Peyer's patch (tissue), 4 donors: ENCODE data around the gene PRSS48. TPM values are rescaled to one million over a fixed set of nuclear protein-coding genes. Genes with fewer than 3 reads are reported as not detected.

ENCODE experiments used
- DNase-seq, 3 donors: peaks; one replicate each; pipeline ENCODE4 v3.0.0-alpha.2; 2017 to 2019
- H3K27ac ChIP-seq, 4 donors: fragments of 200-600 bp; sonication (generic); one replicate each; pipeline ENCODE4 v1.5.1; 2016 to 2019
- H3K27me3 ChIP-seq, 2 donors: fragments of 200-600 bp; sonication (generic); one replicate each; pipeline ENCODE4 v1.5.1; 2019
- H3K36me3 ChIP-seq, 3 donors: fragments of 200-600 bp; sonication (generic); one replicate each; pipeline ENCODE4 v1.5.1; 2016 to 2019
- H3K4me1 ChIP-seq, 4 donors: fragments of 200-600 bp; sonication (generic); one replicate each; pipeline ENCODE4 v1.5.1; 2016 to 2019
- H3K4me3 ChIP-seq, 4 donors: fragments of 200-600 bp; sonication (generic); 1 replicate in 3 of 4; 2 replicates in 1 of 4; pipeline ENCODE4 v1.5.1; 2016 to 2019; ENCODE audit warnings: mild to moderate bottlenecking in 1 of 4
- H3K9me3 ChIP-seq, 4 donors: fragments of 200-600 bp; sonication (generic); one replicate each; pipeline ENCODE4 v1.5.1; 2016 to 2019; ENCODE audit warnings: mild to moderate bottlenecking in 1 of 4
- POLR2A ChIP-seq, 2 donors: fragments of 450-650 bp; IDR thresholded peaks; one replicate each; pipeline ENCODE4 v1.5.1; 2017; ENCODE audit warnings: antibody characterized with exemption in 2 of 2, mild to moderate bottlenecking in 2 of 2, moderate library complexity in 2 of 2
- total RNA-seq, 4 donors: library from RNA; depleted of rRNA; stranded (reverse); fragments of >200 nt; gene quantifications; one replicate each; pipeline ENCODE4 v1.1.0, GENCODE V29; 2016
- TF ChIP-seq, protein P1 (sequence below), 6 experiments: fragments of 450-650 bp in 4 of 6; fragments of 200-600 bp in 2 of 6; sonication (generic) in 1 of 6; IDR thresholded peaks; one replicate each; pipeline ENCODE4 v1.5.1; 2017 to 2019; ENCODE audit warnings: antibody characterized with exemption in 6 of 6, mild to moderate bottlenecking in 3 of 6, moderate library complexity in 1 of 6

PRSS48 gene
- total RNA-seq, 4 donors from 2014 or later: not detected

DNA sequence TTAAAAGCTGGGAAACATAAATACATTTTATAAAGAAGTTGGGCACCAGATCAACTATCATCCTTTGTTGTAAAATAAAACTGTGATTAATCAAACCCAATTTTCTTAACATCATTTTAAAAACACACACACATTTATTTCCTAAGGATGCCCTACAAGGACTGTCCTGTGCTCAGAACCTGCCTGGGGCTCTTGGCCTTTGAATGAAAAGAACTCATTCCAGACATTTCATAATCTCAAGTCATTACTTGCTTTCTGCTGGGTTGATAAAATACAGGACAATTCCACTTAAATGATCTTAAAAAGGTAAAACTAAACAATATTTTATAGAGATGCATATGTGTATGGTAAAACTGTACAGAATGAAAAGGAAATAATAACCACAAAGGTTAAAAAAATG lies 45.6 kb downstream of the PRSS48 start:
- TF ChIP-seq POLR2A (IDR thresholded peaks at IDR 0.05): no peak
- TF ChIP-seq, protein P1, sequence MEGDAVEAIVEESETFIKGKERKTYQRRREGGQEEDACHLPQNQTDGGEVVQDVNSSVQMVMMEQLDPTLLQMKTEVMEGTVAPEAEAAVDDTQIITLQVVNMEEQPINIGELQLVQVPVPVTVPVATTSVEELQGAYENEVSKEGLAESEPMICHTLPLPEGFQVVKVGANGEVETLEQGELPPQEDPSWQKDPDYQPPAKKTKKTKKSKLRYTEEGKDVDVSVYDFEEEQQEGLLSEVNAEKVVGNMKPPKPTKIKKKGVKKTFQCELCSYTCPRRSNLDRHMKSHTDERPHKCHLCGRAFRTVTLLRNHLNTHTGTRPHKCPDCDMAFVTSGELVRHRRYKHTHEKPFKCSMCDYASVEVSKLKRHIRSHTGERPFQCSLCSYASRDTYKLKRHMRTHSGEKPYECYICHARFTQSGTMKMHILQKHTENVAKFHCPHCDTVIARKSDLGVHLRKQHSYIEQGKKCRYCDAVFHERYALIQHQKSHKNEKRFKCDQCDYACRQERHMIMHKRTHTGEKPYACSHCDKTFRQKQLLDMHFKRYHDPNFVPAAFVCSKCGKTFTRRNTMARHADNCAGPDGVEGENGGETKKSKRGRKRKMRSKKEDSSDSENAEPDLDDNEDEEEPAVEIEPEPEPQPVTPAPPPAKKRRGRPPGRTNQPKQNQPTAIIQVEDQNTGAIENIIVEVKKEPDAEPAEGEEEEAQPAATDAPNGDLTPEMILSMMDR (IDR thresholded peaks at IDR 0.05): no peak
- Histone ChIP-seq H3K27me3 (no peaks in the 10 kb centered on the region), H3K36me3 (no peaks in the 10 kb centered on the region), H3K4me1 (peaks cover 0 to 23% (median 0%) of the 10 kb centered on the region in 4 donors), H3K4me3 (peak overlapping the region in 2 of 4 donors; percentile 87 to 89), H3K27ac (peak overlapping the region in 2 of 4 donors; percentile 34 to 98), H3K9me3 (no peaks in the 10 kb centered on the region)
- no peak for DNase-seq

DNA sequence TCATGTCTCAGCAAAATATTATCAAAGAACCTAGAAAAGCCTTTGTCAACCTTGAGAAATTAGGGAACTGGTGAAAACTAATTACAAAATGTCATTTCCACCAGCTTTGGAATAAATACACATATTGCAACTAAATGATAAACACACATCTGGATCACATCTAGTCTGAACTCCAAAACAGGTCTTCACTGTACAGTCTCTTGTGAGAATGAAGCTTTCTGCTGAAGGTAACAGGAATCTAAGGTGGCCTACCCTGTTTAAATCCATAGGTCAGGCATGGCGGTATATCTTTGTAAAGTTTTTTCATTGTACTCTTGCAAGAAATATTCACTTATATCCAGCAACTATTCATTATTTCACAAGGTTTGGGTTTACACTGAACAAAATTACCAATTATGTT lies 46.7 kb downstream of the PRSS48 start:
- H3K36me3 ChIP-seq: no peaks in the 10 kb centered on the region
- no peak for TF ChIP-seq POLR2A (IDR thresholded peaks at IDR 0.05)
- TF ChIP-seq, protein P1 (IDR thresholded peaks at IDR 0.05): no peak
- H3K4me3 ChIP-seq: peak overlapping the region in 3 of 4 donors; percentile 50 to 89 (median 87)
- no peak for DNase-seq
- H3K9me3 ChIP-seq: no peaks in the 10 kb centered on the region
- peak overlapping the region in 3 of 4 donors; percentile 91 to 98 (median 98) for H3K27ac ChIP-seq
- H3K4me1 ChIP-seq: peaks cover 0 to 20% (median 0%) of the 10 kb centered on the region in 4 donors
- no peaks in the 10 kb centered on the region for H3K27me3 ChIP-seq

DNA sequence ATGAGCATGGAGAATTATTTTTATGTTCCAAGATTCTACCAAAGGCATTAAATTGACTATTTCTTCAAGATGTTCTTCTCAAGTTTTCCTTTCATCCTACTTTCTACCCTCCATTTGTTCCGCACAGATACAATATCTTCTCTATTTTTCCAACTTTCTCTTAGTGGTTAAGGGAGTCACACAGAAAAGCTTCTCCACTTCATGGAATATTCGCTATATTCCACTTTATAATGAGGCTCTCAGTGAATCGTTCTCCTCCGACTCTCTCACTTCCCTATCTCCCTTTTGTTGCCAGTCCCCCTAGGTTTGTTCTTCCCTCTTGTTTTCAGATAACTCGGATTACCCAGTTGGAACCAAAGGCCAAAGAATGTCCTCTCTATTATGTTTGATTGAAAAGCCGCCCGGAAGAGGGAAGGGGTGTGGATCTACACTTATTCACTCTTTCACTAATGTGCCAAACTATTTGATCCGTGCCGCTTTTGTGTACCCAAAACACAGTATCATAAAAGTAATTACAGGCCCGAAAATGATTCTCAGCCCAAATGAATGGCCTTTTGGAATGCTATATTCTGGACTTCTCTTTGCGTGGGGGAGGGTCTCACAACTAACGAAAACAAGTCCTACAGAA lies 47.3 kb downstream of the PRSS48 start:
- DNase-seq: peak in 1 of 3 donors; percentile 71
- TF ChIP-seq, protein P1 (IDR thresholded peaks at IDR 0.05): no peak
- TF ChIP-seq POLR2A (IDR thresholded peaks at IDR 0.05): no peak
- peak overlapping the region; percentile 67 to 98 (median 94) for H3K27ac ChIP-seq
- no peaks in the 10 kb centered on the region for H3K27me3 ChIP-seq
- no peaks in the 10 kb centered on the region for H3K9me3 ChIP-seq
- peaks cover 0 to 20% (median 0%) of the 10 kb centered on the region in 4 donors for H3K4me1 ChIP-seq
- H3K4me3 ChIP-seq: peak overlapping the region; percentile 47 to 89 (median 68)
- no peaks in the 10 kb centered on the region for H3K36me3 ChIP-seq

DNA sequence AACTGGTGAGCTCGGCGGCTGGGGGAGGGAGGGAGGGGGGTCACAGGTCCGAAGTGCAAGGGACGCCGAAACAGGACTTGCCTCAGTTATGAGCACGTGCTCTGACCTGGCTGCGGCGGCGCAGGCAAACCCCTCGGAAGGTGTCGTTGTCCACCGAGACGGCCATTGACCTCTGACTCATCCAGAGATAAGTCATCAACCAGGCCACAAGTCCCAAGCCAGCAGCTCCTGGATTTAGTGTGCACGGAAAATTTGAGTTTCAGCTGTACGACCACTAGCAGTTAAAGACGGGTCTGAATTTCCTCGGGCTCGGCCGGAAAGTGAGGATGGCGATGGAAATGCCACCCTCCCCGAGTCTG lies 47.8 kb downstream of the PRSS48 start:
- peak overlapping the region; percentile 47 to 89 (median 68) for H3K4me3 ChIP-seq
- TF ChIP-seq, protein P1 (IDR thresholded peaks at IDR 0.05): no peak
- TF ChIP-seq POLR2A (IDR thresholded peaks at IDR 0.05): peak in 1 of 2 donors; percentile 46
- peaks cover 0 to 20% (median 0%) of the 10 kb centered on the region in 4 donors for H3K4me1 ChIP-seq
- peak; percentile 18 to 89 (median 86) for DNase-seq
- H3K9me3 ChIP-seq: no peaks in the 10 kb centered on the region
- no peaks in the 10 kb centered on the region for H3K36me3 ChIP-seq
- no peaks in the 10 kb centered on the region for H3K27me3 ChIP-seq
- peak overlapping the region; percentile 67 to 98 (median 94) for H3K27ac ChIP-seq

DNA sequence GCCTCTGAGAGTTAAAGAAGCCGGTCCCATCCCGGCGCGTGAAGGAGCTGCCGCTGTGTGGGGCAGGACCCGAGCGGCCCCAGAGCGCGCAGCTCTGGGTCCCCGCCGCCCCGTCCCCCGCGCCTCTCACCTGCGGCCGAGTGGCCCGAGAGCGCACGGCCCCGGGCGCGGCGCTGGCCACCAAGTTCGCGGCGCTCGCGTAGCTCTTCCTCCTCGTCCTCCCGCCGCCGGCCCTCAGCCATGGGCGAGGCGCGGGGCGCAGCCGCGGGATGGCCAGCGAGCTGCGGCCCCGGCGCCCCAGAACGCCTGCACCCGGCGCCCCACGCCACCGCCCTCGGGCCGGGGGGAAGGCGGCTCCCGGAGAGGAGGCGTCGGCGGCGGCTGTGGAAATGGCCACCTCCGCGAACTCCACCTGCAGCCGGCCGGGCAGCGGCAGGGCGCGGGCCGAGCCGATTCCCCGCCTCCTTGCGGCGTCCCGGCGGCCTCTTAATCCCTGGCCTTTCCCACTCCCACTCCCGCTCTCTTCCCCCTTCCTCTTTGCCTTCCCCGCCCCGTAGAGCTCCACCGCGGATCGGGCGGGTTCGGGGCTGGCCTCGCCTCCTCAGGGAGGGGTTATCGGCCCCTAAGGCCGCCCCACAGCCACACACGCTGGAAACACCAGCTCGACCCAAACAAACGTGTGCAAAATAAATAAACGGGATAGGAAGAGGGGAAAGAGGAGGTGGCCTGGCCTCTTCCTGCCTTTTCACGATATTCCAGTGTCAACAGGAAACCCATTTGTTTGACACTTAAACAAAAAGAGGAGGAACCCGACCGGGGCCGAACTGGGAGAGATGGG lies 48.4 kb downstream of the PRSS48 start, which contains the start of gene SH3D19:
Gene SH3D19 (minus strand): TSS at position 495 of the 838 bp plus-strand sequence. CDS start 253 bp downstream, at position 242.
- Histone ChIP-seq H3K9me3 (no peaks in the 10 kb centered on the region), H3K27me3 (no peaks in the 10 kb centered on the region), H3K4me1 (peaks cover 0 to 20% (median 0%) of the 10 kb centered on the region in 4 donors), H3K4me3 (peak within 1 kb of the TSS; percentile 47 to 89 (median 68)), H3K36me3 (no peaks in the 10 kb centered on the region), H3K27ac (peak within 1 kb of the TSS; percentile 67 to 98 (median 94))
- TF ChIP-seq, protein P1 (IDR thresholded peaks at IDR 0.05): peak in 2 of 6 experiments; percentile 17 to 27
- peak; percentile 80 to 88 for TF ChIP-seq POLR2A (IDR thresholded peaks at IDR 0.05)
- peak in 2 of 3 donors; percentile 84 to 91 for DNase-seq
